ENCODE measurements around the gene GCLM. TPM values are rescaled to one million over a fixed set of nuclear protein-coding genes. Genes with fewer than 3 reads are reported as not detected.
A peak's percentile ranks its signal among the peaks of the same experiment; 100 is the strongest.

GCLM gene
- total and polyA plus RNA-seq, 9 of the 15 experiments (the other 6 are each of a cell fraction or from before 2014, with no cell fraction given): 9.3 to 71.6 (median 24.5) TPM

DNA sequence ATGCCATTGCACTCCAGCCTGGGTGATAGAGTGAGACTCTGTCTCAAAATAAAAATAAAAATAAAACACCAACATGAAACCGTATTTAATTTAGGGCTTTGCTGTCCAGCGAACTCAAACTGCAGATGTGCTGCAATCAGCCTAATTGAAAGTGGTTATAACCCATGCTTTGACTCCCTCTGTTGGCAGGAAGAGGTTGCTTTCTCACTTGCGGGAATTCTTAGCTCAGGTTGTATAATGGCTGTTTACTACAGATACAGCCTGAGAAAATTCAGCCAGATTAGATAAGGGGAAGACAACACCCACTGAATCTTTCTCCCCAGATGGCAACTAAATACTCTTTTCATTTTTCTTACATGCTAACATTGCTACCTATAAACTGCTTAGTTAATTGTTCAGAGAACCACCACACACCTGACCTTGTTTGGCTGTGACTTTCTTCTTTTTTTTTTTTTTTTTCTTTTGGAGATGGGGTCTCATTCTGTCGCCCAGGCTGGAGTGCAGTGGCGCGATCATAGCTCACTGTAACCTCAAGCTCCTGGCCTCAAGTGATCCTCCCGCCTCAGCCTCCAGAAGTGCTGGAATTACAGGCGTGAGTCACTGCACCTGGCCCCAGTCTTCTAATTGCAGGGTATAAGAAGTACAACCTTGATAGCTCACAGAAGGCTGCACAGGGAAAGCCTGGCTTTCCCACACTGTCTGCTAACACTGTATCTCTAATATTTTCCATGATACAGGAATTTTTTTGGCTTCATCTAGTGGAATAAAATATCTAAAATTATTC is 64.8 kb downstream of the GCLM start (continued):
- TF ChIP-seq RBM15 (IDR thresholded peaks at IDR 0.05; ENCODE audit: insufficient read depth, low read length): no peak
- TF ChIP-seq, protein P1, sequence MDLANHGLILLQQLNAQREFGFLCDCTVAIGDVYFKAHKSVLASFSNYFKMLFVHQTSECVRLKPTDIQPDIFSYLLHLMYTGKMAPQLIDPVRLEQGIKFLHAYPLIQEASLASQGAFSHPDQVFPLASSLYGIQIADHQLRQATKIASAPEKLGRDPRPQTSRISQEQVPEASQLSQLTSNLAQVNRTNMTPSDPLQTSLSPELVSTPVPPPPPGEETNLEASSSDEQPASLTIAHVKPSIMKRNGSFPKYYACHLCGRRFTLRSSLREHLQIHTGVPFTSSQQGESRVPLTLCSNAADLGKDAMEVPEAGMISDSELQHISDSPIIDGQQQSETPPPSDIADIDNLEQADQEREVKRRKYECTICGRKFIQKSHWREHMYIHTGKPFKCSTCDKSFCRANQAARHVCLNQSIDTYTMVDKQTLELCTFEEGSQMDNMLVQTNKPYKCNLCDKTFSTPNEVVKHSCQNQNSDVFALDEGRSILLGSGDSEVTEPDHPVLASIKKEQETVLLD (IDR thresholded peaks at IDR 0.05): no peak
- TF ChIP-seq EWSR1 (IDR thresholded peaks at IDR 0.05; ENCODE audit: borderline replicate concordance, low read depth, partially characterized antibody): no peak
- TF ChIP-seq MAFK (IDR thresholded peaks at IDR 0.05; ENCODE audit: low read length): no peak
- TF ChIP-seq BMI1 (IDR thresholded peaks at IDR 0.05; ENCODE audit: low read length): no peak
- TF ChIP-seq CBX5 (IDR thresholded peaks at IDR 0.05; ENCODE audit: borderline replicate concordance, low read depth): no peak
- no peak for TF ChIP-seq POLR2AphosphoS5 (IDR thresholded peaks at IDR 0.05; ENCODE audit: control insufficient read depth, insufficient read depth, low read depth, low read length)
- no peak for TF ChIP-seq TOE1 (IDR thresholded peaks at IDR 0.05; ENCODE audit: borderline replicate concordance)
- TF ChIP-seq TOE1 (CRISPR knock-in tag; IDR thresholded peaks at IDR 0.05; ENCODE audit: borderline replicate concordance, low read depth): no peak
- TF ChIP-seq SRSF1 (IDR thresholded peaks at IDR 0.05; ENCODE audit: low read depth, low read length): no peak
- TF ChIP-seq HNRNPUL1 (IDR thresholded peaks at IDR 0.05; ENCODE audit: low read length): no peak
- peak; percentile 65 for TF ChIP-seq TCF3 (CRISPR knock-in tag; IDR thresholded peaks at IDR 0.05)
- no peak for TF ChIP-seq ZKSCAN1 (IDR thresholded peaks at IDR 0.05; ENCODE audit: low read depth, low read length)
- no peak for TF ChIP-seq TAF15 (IDR thresholded peaks at IDR 0.05; ENCODE audit: low read depth, low read length)
- no peak for TF ChIP-seq ZNF699 (CRISPR knock-in tag; IDR thresholded peaks at IDR 0.05; ENCODE audit: insufficient replicate concordance)
- no peak for TF ChIP-seq PRPF4 (IDR thresholded peaks at IDR 0.05; ENCODE audit: insufficient read depth, low read depth, low read length, poor library complexity, severe bottlenecking)
- peak in 1 of 2 experiments; percentile 32; a peak in 1 of 3 replicates for TF ChIP-seq CBX3 (IDR thresholded peaks at IDR 0.05; ENCODE audit: borderline replicate concordance in 1 of 2, low read length in 2 of 2)
- TF ChIP-seq CBX1 (IDR thresholded peaks at IDR 0.05; ENCODE audit: low read depth): no peak
- no peak; the same call in 1 of the 2 replicates for TF ChIP-seq HCFC1 (IDR thresholded peaks at IDR 0.05; ENCODE audit: low read depth, low read length)
- no peak for TF ChIP-seq MEF2D (tag; conservative IDR thresholded peaks at IDR 0.05; ENCODE audit: low read depth)
- no peak for TF ChIP-seq NKRF (IDR thresholded peaks at IDR 0.05; ENCODE audit: borderline replicate concordance)

Data from K562 (cell line).